ENCODE results near the gene KBTBD7.
A peak's percentile ranks its signal among the peaks of the same experiment; 100 is the strongest.

Gene KBTBD7

DNA sequence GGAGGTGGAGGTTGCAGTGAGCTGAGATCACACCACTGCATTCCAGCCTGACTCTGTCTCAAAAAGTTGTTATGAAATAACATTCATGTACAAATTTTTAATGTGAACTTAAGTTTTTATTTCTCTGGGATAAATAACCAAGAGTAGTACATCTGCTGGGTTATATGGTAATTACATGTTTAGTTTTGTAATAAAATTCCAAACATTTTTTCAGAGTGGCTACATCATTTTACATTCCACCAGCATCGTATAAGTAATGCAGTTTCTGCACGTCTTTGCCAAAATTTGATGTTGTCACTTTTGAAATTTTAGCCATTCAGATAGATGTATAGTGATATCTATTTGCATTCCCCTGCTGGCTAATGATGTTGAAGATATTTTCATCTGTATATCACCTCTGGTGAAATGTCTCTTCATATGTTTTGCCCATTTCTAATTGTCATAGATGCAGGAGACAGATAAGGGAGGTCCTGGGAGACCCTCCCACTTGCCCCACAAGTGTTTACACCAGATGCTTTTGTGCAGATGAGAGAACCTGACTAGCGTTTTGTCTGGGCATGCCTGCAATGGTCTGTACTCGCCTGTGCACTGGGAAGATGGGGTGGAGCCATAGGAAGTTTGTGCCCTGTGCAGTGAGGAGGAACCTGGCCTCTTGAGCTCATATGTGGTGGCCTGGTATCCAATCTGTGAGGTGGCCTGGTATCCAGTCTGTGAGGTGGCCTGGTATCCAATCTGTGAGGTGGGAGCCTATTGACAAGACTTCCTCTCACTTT, 49.0 kb downstream of the KBTBD7 start:
- ATAC-seq: peak; percentile 44; the same call in 2 of the 3 replicates
- TF ChIP-seq ZFP30 (CRISPR knock-in tag; IDR thresholded peaks at IDR 0.05) (no peak), TCF4 (CRISPR knock-in tag; IDR thresholded peaks at IDR 0.05; ENCODE audit: borderline replicate concordance) (no peak), SNAI2 (CRISPR knock-in tag; IDR thresholded peaks at IDR 0.05) (no peak), GLIS3 (CRISPR knock-in tag; IDR thresholded peaks at IDR 0.05) (no peak), OSR1 (CRISPR knock-in tag; IDR thresholded peaks at IDR 0.05) (no peak), TOX (CRISPR knock-in tag; IDR thresholded peaks at IDR 0.05; ENCODE audit: borderline replicate concordance) (no peak), ISL1 (CRISPR knock-in tag; IDR thresholded peaks at IDR 0.05) (no peak), ZFP3 (CRISPR knock-in tag; IDR thresholded peaks at IDR 0.05) (no peak), ARNTL (CRISPR knock-in tag; IDR thresholded peaks at IDR 0.05; ENCODE audit: borderline replicate concordance, low read depth) (no peak), ZC3H10 (CRISPR knock-in tag; IDR thresholded peaks at IDR 0.05) (no peak), ZNF70 (CRISPR knock-in tag; IDR thresholded peaks at IDR 0.05) (no peak), RARB (CRISPR knock-in tag; IDR thresholded peaks at IDR 0.05) (no peak)
- TF ChIP-seq, protein P1, sequence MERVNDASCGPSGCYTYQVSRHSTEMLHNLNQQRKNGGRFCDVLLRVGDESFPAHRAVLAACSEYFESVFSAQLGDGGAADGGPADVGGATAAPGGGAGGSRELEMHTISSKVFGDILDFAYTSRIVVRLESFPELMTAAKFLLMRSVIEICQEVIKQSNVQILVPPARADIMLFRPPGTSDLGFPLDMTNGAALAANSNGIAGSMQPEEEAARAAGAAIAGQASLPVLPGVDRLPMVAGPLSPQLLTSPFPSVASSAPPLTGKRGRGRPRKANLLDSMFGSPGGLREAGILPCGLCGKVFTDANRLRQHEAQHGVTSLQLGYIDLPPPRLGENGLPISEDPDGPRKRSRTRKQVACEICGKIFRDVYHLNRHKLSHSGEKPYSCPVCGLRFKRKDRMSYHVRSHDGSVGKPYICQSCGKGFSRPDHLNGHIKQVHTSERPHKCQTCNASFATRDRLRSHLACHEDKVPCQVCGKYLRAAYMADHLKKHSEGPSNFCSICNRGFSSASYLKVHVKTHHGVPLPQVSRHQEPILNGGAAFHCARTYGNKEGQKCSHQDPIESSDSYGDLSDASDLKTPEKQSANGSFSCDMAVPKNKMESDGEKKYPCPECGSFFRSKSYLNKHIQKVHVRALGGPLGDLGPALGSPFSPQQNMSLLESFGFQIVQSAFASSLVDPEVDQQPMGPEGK (CRISPR knock-in tag; IDR thresholded peaks at IDR 0.05; ENCODE audit: borderline replicate concordance): no peak
- TF ChIP-seq, protein P2, sequence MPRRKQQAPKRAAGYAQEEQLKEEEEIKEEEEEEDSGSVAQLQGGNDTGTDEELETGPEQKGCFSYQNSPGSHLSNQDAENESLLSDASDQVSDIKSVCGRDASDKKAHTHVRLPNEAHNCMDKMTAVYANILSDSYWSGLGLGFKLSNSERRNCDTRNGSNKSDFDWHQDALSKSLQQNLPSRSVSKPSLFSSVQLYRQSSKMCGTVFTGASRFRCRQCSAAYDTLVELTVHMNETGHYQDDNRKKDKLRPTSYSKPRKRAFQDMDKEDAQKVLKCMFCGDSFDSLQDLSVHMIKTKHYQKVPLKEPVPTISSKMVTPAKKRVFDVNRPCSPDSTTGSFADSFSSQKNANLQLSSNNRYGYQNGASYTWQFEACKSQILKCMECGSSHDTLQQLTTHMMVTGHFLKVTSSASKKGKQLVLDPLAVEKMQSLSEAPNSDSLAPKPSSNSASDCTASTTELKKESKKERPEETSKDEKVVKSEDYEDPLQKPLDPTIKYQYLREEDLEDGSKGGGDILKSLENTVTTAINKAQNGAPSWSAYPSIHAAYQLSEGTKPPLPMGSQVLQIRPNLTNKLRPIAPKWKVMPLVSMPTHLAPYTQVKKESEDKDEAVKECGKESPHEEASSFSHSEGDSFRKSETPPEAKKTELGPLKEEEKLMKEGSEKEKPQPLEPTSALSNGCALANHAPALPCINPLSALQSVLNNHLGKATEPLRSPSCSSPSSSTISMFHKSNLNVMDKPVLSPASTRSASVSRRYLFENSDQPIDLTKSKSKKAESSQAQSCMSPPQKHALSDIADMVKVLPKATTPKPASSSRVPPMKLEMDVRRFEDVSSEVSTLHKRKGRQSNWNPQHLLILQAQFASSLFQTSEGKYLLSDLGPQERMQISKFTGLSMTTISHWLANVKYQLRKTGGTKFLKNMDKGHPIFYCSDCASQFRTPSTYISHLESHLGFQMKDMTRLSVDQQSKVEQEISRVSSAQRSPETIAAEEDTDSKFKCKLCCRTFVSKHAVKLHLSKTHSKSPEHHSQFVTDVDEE (CRISPR knock-in tag; IDR thresholded peaks at IDR 0.05): no peak
- TF ChIP-seq, protein P3, sequence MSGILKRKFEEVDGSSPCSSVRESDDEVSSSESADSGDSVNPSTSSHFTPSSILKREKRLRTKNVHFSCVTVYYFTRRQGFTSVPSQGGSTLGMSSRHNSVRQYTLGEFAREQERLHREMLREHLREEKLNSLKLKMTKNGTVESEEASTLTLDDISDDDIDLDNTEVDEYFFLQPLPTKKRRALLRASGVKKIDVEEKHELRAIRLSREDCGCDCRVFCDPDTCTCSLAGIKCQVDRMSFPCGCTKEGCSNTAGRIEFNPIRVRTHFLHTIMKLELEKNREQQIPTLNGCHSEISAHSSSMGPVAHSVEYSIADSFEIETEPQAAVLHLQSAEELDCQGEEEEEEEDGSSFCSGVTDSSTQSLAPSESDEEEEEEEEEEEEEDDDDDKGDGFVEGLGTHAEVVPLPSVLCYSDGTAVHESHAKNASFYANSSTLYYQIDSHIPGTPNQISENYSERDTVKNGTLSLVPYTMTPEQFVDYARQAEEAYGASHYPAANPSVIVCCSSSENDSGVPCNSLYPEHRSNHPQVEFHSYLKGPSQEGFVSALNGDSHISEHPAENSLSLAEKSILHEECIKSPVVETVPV (CRISPR knock-in tag; IDR thresholded peaks at IDR 0.05): no peak
- TF ChIP-seq, protein P4, sequence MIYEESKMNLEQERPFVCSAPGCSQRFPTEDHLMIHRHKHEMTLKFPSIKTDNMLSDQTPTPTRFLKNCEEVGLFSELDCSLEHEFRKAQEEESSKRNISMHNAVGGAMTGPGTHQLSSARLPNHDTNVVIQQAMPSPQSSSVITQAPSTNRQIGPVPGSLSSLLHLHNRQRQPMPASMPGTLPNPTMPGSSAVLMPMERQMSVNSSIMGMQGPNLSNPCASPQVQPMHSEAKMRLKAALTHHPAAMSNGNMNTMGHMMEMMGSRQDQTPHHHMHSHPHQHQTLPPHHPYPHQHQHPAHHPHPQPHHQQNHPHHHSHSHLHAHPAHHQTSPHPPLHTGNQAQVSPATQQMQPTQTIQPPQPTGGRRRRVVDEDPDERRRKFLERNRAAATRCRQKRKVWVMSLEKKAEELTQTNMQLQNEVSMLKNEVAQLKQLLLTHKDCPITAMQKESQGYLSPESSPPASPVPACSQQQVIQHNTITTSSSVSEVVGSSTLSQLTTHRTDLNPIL (CRISPR knock-in tag; IDR thresholded peaks at IDR 0.05; ENCODE audit: low read depth): no peak

DNA sequence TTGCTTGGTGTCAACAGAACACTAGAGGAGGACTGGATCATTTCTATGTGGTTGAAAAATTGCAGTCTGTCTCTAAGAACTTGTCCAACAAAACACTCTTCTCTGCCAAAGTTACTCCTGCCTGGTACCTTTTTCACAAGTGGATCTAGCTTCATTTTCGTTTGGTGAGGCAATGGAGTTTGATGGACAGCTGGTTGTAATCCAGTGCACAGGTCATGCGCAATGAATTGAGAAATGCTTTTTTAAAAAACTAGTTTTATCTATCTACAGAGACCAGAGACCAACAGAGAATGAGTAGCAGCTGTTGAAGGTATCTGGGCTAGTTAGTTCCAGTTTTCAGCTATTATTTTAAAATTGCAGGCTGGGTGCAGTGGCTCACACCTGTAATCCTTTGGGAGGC, 49.8 kb downstream of the KBTBD7 start:
- TF ChIP-seq TOX (CRISPR knock-in tag; IDR thresholded peaks at IDR 0.05; ENCODE audit: borderline replicate concordance): no peak
- TF ChIP-seq, protein P1 (CRISPR knock-in tag; IDR thresholded peaks at IDR 0.05; ENCODE audit: borderline replicate concordance): no peak
- no peak for TF ChIP-seq ZNF8 (CRISPR knock-in tag; IDR thresholded peaks at IDR 0.05)
- TF ChIP-seq, protein P3 (CRISPR knock-in tag; IDR thresholded peaks at IDR 0.05): no peak
- no peak for TF ChIP-seq OSR1 (CRISPR knock-in tag; IDR thresholded peaks at IDR 0.05)
- TF ChIP-seq, protein P5, sequence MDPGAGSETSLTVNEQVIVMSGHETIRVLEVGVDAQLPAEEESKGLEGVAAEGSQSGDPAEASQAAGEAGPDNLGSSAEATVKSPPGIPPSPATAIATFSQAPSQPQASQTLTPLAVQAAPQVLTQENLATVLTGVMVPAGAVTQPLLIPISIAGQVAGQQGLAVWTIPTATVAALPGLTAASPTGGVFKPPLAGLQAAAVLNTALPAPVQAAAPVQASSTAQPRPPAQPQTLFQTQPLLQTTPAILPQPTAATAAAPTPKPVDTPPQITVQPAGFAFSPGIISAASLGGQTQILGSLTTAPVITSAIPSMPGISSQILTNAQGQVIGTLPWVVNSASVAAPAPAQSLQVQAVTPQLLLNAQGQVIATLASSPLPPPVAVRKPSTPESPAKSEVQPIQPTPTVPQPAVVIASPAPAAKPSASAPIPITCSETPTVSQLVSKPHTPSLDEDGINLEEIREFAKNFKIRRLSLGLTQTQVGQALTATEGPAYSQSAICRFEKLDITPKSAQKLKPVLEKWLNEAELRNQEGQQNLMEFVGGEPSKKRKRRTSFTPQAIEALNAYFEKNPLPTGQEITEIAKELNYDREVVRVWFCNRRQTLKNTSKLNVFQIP (CRISPR knock-in tag; IDR thresholded peaks at IDR 0.05; ENCODE audit: borderline replicate concordance, low read depth): no peak
- TF ChIP-seq, protein P2 (CRISPR knock-in tag; IDR thresholded peaks at IDR 0.05): no peak
- no peak for TF ChIP-seq PPARA (CRISPR knock-in tag; IDR thresholded peaks at IDR 0.05; ENCODE audit: borderline replicate concordance)
- no peak for TF ChIP-seq ARNTL (CRISPR knock-in tag; IDR thresholded peaks at IDR 0.05; ENCODE audit: borderline replicate concordance, low read depth)
- no peak for TF ChIP-seq ZC3H10 (CRISPR knock-in tag; IDR thresholded peaks at IDR 0.05)
- TF ChIP-seq TCF4 (CRISPR knock-in tag; IDR thresholded peaks at IDR 0.05; ENCODE audit: borderline replicate concordance): no peak
- no peak for TF ChIP-seq ZFP3 (CRISPR knock-in tag; IDR thresholded peaks at IDR 0.05)
- TF ChIP-seq RARB (CRISPR knock-in tag; IDR thresholded peaks at IDR 0.05): no peak
- TF ChIP-seq ESRRG (CRISPR knock-in tag; IDR thresholded peaks at IDR 0.05): no peak
- no peak for TF ChIP-seq ISL1 (CRISPR knock-in tag; IDR thresholded peaks at IDR 0.05)
- no peak for TF ChIP-seq GLIS3 (CRISPR knock-in tag; IDR thresholded peaks at IDR 0.05)
- ATAC-seq: no peak

Data from SK-N-SH treated with all-trans-retinoic acid at 6 μM for 48 hours (cell line).